NB4 (cell line): ENCODE results near the gene RHBDD1.

Source experiments
- MYC ChIP-seq: IDR thresholded peaks from 2 replicates; pipeline ENCODE4 v1.6.1; 2011; ENCODE audit warnings: low read depth, low read length
- POLR2A ChIP-seq: IDR thresholded peaks from 2 replicates; pipeline ENCODE4 v1.6.1; 2011; ENCODE audit warnings: mild to moderate bottlenecking; ENCODE audit not compliant: insufficient read length; ENCODE audit errors: extremely low read depth
- TF ChIP-seq, protein P1 (sequence below): IDR thresholded peaks from one replicate; pipeline ENCODE4 v1.5.1; 2012; ENCODE audit warnings: low read depth, low read length
- TF ChIP-seq, protein P2 (sequence below): IDR thresholded peaks from 2 replicates; pipeline ENCODE4 v1.6.1; 2011; ENCODE audit warnings: low read depth, low read length

DNA sequence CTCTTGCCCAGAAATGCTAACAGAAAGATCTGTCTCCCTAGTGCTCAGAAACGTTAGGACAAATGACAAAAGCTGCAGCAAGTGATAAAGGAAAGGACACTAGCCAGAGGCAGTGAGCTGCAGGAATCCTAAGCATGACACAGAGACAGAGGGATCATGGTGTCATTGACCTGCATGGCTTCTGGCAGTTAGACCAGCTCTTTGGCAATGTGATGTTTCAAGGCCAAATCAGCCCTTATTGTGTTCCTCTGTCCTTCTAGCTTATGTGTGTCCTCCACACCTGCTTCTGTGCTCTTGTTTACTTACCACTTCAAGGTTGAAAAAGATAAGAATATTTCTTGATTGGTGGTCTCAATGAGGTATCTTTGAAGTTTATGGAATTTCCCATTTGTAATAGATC is 120.8 kb downstream of the RHBDD1 start:
- TF ChIP-seq, protein P1, sequence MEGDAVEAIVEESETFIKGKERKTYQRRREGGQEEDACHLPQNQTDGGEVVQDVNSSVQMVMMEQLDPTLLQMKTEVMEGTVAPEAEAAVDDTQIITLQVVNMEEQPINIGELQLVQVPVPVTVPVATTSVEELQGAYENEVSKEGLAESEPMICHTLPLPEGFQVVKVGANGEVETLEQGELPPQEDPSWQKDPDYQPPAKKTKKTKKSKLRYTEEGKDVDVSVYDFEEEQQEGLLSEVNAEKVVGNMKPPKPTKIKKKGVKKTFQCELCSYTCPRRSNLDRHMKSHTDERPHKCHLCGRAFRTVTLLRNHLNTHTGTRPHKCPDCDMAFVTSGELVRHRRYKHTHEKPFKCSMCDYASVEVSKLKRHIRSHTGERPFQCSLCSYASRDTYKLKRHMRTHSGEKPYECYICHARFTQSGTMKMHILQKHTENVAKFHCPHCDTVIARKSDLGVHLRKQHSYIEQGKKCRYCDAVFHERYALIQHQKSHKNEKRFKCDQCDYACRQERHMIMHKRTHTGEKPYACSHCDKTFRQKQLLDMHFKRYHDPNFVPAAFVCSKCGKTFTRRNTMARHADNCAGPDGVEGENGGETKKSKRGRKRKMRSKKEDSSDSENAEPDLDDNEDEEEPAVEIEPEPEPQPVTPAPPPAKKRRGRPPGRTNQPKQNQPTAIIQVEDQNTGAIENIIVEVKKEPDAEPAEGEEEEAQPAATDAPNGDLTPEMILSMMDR, result no peak
- no peak for TF ChIP-seq POLR2A
- TF ChIP-seq, protein P2, sequence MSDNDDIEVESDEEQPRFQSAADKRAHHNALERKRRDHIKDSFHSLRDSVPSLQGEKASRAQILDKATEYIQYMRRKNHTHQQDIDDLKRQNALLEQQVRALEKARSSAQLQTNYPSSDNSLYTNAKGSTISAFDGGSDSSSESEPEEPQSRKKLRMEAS, result no peak
- no peak for TF ChIP-seq MYC
